ENCODE results near the gene OVCA2. TPM values are rescaled to one million over a fixed set of nuclear protein-coding genes. Genes with fewer than 3 reads are reported as not detected.
"Not testable (repeated sequence)": the region's sequence is repeated elsewhere in the genome, so short reads cannot be mapped to it uniquely, and the experiment has no call there.

Gene OVCA2
- total RNA-seq: 31.8 TPM

- DNase-seq (ENCODE audit: low spot score): peak; percentile 96
Measured at GRCh38 chr17:2041561-2042389, at the start of gene OVCA2. OVCA2 (plus strand) TSS chr17:2042022; CDS start chr17:2042048, 26 bp downstream.

- DNase-seq (ENCODE audit: low spot score): no peak
Measured at GRCh38 chr17:1992541-1992940, 49.3 kb upstream of the OVCA2 start.

DNA sequence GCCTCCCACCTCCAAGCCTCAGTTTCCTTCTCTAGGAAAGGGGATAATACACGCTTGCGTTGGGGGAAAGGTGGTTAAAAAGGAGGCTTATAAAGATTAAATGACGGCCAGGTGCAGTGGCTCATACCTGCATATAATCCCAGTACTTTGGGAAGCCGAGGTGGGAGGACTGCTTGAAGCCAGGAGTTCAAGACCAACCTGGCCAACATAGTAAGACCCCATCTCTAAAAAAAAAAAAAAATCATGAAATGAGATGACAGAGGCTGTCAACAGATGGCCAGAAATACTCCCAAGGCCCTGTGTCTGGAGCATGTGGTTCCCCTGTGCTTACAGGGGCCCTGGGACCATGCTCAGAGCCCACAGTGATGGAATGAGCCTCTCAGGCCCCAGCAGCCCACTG, 47.1 kb upstream of the OVCA2 start:
- DNase-seq (ENCODE audit: low spot score): no peak

- DNase-seq (ENCODE audit: low spot score): peak; percentile 29
Measured at GRCh38 chr17:1995321-1995892, 46.4 kb upstream of the OVCA2 start.

DNA sequence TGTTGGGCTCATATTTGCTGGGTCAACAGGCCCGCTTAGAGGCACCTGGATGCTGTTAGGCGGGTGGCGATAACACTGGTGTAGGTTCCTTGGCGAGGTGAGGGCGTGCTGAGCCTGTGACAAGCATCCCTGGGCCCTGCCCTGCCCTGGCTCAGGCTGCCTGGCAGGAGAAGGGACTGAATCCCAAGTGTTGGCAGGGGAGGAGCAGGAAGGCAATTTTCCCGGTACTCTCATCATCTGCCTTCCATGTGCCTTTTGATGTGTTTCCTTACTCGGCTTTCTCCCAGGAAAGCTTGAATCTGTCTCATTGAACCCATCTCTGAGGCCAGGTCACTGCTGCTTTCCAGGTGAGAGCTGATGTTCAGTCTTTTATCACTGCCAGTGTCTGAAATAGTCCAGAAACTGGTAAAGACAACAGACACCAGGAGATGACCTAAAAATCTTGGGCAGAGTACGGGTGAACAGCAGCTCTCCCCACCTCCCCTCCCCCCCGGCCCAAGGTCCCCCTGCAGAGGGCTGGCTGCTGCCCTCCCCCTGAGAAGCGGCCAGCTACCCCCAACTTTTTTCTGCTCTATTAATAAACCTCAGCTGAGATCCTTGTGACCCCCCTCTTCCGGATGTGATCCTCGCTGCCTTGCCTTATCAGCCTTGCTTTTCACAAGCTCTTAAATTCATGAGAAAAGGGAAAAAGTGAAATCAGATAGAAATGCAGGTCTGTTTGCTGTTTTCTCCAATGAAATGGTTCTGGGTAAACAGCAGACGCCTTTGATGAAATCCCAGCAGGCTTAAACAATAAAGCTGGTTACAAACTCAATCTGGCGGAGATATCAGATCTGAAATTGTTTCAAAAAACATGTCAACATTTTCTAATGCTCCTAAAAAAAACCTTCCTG, 45.7 kb upstream of the OVCA2 start:
- peak; percentile 30 for DNase-seq (ENCODE audit: low spot score)

DNA sequence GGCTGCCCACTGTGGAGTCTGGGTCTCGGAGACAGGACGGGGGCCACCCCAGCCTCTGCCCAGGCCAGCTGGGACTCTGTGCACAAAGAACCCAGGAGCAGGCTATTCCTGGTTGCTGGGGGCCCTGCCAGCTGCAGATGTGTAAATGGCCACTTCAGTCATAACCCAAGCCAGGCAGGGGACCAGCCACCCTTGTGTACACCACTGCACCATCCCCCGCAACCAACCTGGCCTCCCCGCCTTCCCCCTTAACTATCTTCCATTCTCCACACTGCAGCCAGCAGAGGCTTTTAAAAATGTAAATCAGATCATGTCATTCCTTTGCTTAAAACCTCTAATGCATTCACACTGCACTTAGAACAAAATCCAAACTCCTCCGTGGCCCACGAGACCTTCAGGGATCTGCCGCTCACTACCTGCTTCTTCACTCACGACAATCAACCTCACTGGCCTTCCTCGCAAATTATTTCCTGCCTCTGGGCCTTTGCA, 45.0 kb upstream of the OVCA2 start:
- DNase-seq (ENCODE audit: low spot score): no peak

GRCh38 chr17:1997289-1997926, 44.4 kb upstream of the OVCA2 start:
- peak; percentile 65 for DNase-seq (ENCODE audit: low spot score)

GRCh38 chr17:1997927-1998742, 43.7 kb upstream of the OVCA2 start:
- peak; percentile 86 for DNase-seq (ENCODE audit: low spot score)

DNA sequence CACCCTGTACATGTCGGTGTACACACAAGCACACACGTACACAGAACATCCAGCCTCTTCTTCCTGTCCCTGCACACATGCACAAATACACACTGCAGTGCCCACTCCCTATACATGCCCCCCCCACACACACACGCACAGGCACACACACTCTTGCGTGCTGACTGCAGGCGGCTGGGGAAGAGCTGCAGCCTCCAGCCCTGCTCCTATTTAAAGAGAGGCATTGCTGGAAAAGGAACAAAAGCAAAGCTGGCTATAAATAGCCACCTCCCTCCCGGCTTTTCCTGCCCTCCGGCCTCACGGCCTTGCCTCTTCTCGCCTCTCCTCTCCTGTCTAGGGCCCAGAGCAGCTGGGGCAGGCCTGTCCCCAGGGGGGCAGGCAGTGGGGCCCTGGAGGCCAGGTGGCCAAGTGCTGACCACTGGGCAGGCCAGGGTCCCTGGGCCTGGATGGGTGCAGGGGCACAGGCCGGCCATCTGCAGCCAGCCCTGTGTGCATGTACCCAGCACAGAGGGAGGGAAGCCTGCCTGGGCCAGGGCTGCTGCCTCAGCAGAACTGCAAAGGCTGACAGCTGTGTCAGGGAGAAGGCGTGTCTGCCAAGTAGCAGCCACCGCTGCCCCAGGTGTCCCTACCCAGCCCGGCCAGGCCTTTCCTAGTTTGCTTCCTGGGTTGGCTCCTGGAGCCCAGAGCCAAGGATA, 42.1 kb upstream of the OVCA2 start:
- DNase-seq (ENCODE audit: low spot score): peak; percentile 76

- DNase-seq (ENCODE audit: low spot score): peak; percentile 60
Measured at GRCh38 chr17:2002767-2003329, 39.0 kb upstream of the OVCA2 start.

DNA sequence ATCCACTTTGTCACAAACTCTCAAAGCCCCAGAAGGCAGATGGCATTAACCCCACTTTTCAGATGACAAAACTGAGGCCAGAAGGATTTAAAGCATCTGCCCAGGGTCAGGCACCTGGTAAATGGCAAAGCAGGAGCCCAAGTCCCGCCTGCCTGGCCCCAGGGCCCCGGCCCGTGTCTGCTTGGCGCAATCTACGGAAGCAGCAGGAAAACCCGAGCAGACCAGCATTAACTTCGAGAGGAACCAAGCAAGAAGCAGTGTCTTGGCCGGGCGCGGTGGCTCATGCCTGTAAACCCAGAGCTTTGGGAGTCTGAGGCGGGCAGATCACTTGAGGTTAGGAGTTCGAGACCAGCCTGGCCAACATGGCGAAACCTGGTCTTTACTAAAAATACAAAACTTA, 38.3 kb upstream of the OVCA2 start:
- no peak for DNase-seq (ENCODE audit: low spot score)

DNA sequence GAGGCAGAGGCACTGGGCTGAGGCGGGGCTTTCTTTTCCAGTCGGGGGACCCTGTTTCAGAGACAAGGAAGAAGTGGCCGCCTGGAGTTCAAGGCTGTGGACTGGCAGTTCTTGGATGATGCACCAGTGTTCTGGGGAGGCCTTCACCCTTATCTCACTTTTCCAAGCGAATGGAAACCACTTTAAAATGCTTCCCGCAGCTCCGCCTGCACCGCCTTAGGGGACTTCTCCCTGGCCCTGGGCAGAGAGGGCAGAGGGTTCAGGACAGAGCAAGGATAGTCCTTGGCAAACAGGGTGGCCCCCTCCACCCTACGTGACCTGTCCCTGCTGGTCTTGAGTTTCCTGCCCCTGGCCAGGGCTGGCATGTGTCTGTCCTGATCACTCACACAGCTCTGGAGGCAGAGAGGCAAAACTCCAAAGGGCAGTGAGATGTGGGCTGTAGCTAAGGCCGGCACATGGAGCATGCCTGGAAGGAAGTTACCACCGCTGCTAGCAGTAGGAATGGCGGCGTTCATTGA, 37.3 kb upstream of the OVCA2 start:
- no peak for DNase-seq (ENCODE audit: low spot score)

DNA sequence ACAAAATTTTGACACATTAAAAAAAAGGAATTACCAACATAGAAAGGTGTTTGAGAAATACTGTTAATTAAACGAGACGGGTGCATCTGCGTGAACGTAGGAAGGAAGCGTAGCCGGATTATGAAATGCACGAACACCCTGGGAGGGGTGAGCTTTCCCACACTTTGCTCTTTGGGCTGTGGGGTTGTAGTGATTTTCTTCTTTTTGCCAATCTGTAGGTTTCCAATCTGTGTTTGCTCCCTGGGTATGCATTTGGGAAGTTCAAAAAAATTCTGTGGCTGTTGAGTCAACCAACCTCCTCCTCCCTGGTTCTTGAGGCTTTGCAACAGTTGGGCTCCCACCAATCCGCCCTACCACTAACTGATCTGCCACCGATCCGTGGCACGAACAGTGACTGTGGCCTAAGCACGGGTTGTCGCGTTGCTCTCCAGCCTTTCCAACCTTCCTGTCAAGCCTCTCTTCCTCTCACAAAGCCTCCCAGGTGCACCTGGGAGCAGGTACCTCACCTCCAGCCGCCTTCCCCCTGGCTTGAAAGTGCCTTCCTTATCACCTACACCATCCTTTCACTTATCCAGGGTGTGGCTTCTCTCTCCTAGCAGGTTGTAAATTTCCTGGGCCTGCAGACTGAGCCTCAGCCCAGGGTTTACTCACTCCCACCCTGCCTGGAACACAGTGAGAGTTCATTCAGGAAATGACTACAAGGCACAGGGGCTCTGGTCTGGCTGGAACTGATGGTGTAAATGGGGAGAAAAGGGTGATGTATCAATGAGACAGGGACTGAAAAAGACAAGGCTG, 33.3 kb upstream of the OVCA2 start:
- DNase-seq (ENCODE audit: low spot score): no peak

DNA sequence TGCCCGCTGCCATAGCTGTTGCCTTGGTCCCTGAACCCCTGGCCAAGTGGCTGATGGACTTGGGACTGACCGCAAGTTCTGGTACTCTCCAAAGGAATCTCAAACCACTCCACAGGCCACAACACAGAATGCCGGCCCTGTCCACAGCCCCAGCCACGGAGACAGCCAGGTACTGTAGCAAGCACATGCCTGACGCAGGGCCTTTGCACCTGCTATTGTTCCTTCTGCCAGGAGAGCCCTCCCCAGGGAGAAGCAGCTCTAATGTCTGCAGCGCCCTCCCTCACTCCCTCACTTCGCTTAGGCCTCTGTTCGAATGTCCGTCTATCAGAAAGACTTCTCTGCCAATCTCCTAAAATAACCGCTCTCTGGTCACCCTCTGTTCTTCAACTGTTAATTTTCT, 32.1 kb upstream of the OVCA2 start:
- DNase-seq (ENCODE audit: low spot score): no peak

DNA sequence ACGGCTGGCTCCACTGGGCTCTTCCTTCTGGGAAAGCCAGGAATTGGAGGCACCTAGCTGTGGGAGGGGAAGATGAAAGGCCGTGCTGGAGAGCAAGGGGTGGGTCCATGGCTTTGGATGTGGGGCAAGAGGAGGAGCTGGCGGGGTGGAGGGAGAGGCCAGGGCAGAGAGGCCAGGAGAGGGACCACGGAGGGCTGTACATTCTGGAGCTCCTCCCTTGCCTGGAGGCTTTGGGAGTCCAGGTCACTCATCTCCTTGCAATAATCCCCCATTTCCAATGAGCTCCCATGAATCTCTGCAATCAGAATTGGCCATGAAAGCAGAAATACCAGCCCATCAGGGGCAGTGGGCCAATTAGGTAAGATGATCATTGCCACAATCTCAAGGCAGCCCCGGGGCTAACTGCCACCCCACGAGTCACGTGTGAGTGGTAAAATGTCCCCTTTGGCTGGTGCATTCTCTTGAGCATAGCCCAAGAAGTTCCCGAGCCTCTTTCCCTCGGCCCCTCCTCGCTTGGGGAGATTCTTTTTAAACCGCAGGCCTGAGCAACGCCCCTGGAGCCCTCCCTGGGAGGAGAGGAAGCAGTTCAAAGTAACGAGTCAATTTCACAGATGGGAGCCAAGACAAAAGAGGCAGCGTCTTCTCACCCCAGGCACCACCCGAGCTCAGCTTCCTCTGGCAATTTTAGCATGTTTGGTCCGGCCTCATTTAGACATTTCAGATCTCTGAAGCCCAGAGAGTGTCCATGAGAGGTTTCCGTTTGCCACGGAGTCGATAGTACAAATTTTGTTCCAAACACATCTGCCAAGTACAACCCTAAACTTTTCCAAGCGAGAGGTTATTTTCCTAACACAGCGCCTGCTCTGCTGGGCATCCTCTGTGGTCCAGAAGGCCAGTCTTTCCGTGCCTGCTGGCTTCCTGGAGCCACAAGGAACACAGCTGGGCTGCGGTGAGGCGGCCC, 30.1 kb upstream of the OVCA2 start:
- DNase-seq (ENCODE audit: low spot score): peak; percentile 41

GRCh38 chr17:2012499-2012898, 29.3 kb upstream of the OVCA2 start:
- DNase-seq (ENCODE audit: low spot score): no peak

DNA sequence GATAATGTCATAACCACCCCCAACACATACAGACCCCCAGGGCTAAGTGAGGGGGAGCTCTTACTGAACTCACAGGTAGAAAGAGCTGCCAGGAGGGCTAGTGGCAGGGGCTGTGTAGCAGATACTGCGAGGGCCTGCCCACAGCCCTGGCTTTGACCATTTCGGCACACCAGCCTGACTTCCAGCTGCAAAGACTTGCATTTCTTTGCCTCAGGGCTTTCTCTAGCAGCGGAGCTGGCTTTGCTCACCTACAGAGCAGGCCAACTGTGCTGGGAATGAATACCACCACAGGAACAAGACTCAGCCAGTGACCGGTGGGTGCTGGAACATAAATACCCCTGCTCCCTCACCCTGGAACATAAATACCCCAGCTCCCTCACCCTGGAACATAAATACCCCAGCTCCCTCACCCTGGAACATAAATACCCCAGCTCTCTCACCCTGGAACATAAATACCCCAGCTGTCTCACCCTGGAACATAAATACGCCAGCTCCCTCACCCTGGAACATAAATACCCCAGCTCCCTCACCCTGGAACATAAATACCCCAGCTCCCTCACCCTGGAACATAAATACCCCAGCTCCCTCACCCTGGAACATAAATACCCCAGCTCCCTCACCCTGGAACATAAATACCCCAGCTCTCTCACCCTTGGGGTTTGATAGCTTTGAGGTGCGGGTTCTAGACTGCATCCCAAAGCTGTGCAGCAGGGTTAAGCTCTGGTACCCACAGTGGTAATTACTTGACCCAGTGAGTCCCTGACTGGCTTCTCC, 28.4 kb upstream of the OVCA2 start:
- DNase-seq (ENCODE audit: low spot score): not testable (repeated sequence)

Measured in mucosa of gallbladder (tissue), 1 donor.